A673 (cell line): ENCODE results near the gene ADAM12. TPM values are rescaled to one million over a fixed set of nuclear protein-coding genes. Genes with fewer than 3 reads are reported as not detected.

Experiments
- BruUV-seq: library from RNA; stranded (reverse); fragments of 400-500 nt; replicated peaks from 2 replicates; lab custom pipeline; 2021; lab: Mats Ljungman, UMichigan
- CTCF ChIA-PET: fragments of 300-600 bp; sonication (Branson Sonifier 250); formaldehyde crosslinking; loops from one replicate; lab custom pipeline; 2022; ENCODE audit warnings: antibody characterized with exemption; lab: Charles Lee
- POLR2A ChIA-PET: fragments of 300-600 bp; sonication (Branson Sonifier 250); formaldehyde crosslinking; loops from one replicate; lab custom pipeline; 2022; ENCODE audit warnings: antibody characterized with exemption; ENCODE audit not compliant: low non-redundant PET; lab: Charles Lee
- DNase-seq: peaks from one replicate; pipeline ENCODE4 v3.0.0-alpha.2; 2015; ENCODE audit warnings: low spot score
- H3K27ac ChIP-seq: fragments of 200-600 bp; sonication (generic); 2 replicates; pipeline ENCODE4 v1.5.1; 2016; ENCODE audit warnings: mixed run types, low read depth, mild to moderate bottlenecking, mixed read lengths, antibody characterized with exemption, low read length; ENCODE audit not compliant: poor library complexity, severe bottlenecking
- H3K27me3 ChIP-seq: fragments of 200-600 bp; sonication (generic); replicated peaks from 2 replicates; pipeline ENCODE4 v1.6.1; 2017; ENCODE audit warnings: mixed run types, low read depth, mild to moderate bottlenecking, mixed read lengths, antibody characterized with exemption, low read length; ENCODE audit not compliant: insufficient read depth, poor library complexity
- H3K36me3 ChIP-seq: fragments of 200-600 bp; sonication (generic); 2 replicates; pipeline ENCODE4 v1.6.1; 2016; ENCODE audit warnings: mixed run types, mild to moderate bottlenecking, mixed read lengths, antibody characterized with exemption, low read length; ENCODE audit not compliant: insufficient read depth, poor library complexity, severe bottlenecking
- H3K4me1 ChIP-seq: fragments of 200-600 bp; sonication (generic); 2 replicates; pipeline ENCODE4 v1.6.1; 2017; ENCODE audit warnings: mixed run types, mild to moderate bottlenecking, mixed read lengths, antibody characterized with exemption, low read length; ENCODE audit not compliant: insufficient read depth, poor library complexity, severe bottlenecking
- H3K4me3 ChIP-seq: fragments of 200-600 bp; sonication (generic); 2 replicates; pipeline ENCODE4 v1.5.1; 2016; ENCODE audit warnings: low read depth, mixed run types, mild to moderate bottlenecking, mixed read lengths, low read length; ENCODE audit not compliant: poor library complexity, severe bottlenecking
- H3K9me3 ChIP-seq: fragments of 200-600 bp; sonication (generic); 2 replicates; pipeline ENCODE4 v1.6.1; 2016; ENCODE audit warnings: mixed run types, low read depth, mild to moderate bottlenecking, mixed read lengths, antibody characterized with exemption, low read length; ENCODE audit not compliant: poor library complexity, severe bottlenecking
- EZH2 ChIP-seq: fragments of 200-600 bp; sonication (generic); IDR thresholded peaks from 2 replicates; pipeline ENCODE4 v1.6.1; 2017; ENCODE audit warnings: borderline replicate concordance, low read depth, mild to moderate bottlenecking, mixed read lengths, antibody characterized with exemption, low read length; ENCODE audit not compliant: poor library complexity, severe bottlenecking
- intact Hi-C: fragments of 100-400 bp; cut with micrococcal nuclease; formaldehyde crosslinking; loops from one replicate; pipeline ENCODE4 v1.10.0; 2022; ENCODE audit not compliant: unreplicated experiment
- total RNA-seq: library from RNA; stranded (reverse); gene quantifications from 2 replicates; pipeline ENCODE4 v1.2.3, GENCODE V29; 2021
- TF ChIP-seq, protein P1 (sequence below): fragments of 300-800, 200-600 bp; sonication (generic); conservative IDR thresholded peaks from 2 replicates; pipeline ENCODE4 v1.5.1; 2017; ENCODE audit warnings: low read depth, mild to moderate bottlenecking, antibody characterized with exemption, low read length, moderate library complexity, mixed read lengths

Gene ADAM12
- total RNA-seq, 1 experiment from 2014 or later, result 0.17 TPM

DNA sequence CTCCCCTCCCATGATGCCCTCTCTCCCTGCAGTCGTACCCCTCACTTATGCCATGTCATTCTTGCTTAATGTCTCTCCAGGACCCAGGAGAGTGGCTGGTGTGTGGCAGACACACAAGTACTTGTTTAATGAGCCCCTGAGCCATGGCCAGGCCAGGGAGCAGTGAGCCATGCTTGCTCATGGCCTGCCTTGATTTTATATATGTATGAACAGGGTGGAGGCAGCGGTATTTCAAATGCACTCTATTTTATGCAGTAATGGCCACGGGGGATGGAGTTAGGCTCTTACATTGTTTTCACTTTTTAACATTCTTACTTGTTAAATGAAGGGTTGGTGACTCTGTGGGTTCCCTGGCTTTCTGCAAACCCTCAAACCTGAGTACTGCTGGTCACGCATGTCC lies 347.2 kb downstream of the ADAM12 start:
- DNase-seq, result no peak
- Histone ChIP-seq H3K4me1 (peaks cover 7% of the 10 kb centered on the region), H3K27me3 (no peaks in the 10 kb centered on the region), H3K9me3 (no peaks in the 10 kb centered on the region), H3K27ac (no peak overlapping the region), H3K36me3 (no peaks in the 10 kb centered on the region), H3K4me3 (no peak overlapping the region)
- BruUV-seq, result no TSS peak
- ChIA-PET CTCF (no interaction called here), POLR2A (no interaction called here)
- TF ChIP-seq, protein P1, sequence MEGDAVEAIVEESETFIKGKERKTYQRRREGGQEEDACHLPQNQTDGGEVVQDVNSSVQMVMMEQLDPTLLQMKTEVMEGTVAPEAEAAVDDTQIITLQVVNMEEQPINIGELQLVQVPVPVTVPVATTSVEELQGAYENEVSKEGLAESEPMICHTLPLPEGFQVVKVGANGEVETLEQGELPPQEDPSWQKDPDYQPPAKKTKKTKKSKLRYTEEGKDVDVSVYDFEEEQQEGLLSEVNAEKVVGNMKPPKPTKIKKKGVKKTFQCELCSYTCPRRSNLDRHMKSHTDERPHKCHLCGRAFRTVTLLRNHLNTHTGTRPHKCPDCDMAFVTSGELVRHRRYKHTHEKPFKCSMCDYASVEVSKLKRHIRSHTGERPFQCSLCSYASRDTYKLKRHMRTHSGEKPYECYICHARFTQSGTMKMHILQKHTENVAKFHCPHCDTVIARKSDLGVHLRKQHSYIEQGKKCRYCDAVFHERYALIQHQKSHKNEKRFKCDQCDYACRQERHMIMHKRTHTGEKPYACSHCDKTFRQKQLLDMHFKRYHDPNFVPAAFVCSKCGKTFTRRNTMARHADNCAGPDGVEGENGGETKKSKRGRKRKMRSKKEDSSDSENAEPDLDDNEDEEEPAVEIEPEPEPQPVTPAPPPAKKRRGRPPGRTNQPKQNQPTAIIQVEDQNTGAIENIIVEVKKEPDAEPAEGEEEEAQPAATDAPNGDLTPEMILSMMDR, result no peak
- TF ChIP-seq EZH2, result no peak
- intact Hi-C loops, result no loop called here

DNA sequence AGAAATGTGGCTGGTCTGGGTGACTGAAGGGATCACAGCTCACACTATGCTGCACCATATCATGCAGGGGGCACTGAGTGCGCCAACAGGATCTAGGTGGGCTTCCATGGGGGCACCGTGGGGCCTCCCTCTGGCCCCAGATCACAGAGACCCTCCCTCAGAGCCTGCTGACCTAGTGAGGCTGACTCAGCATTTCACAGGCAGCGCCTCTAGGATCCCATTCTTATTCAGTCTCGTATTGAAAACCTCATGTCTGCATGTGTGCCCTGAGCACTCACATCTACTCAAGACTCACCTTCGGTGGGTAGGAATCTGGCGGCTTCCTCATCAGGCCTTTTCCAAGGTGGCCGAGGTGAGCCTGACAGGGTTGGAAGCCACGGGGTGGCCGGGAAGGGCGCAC lies 350.3 kb downstream of the ADAM12 start:
- CTCF ChIA-PET, result no interaction called here
- no peak for DNase-seq
- intact Hi-C loops, result no loop called here
- peaks cover 7% of the 10 kb centered on the region for H3K9me3 ChIP-seq
- no peaks in the 10 kb centered on the region for H3K4me1 ChIP-seq
- H3K27ac ChIP-seq, result no peak overlapping the region
- BruUV-seq, result no TSS peak
- TF ChIP-seq, protein P1, result no peak
- TF ChIP-seq EZH2, result no peak
- H3K36me3 ChIP-seq, result no peaks in the 10 kb centered on the region
- H3K4me3 ChIP-seq, result no peak overlapping the region
- H3K27me3 ChIP-seq, result no peaks in the 10 kb centered on the region
- POLR2A ChIA-PET, result no interaction called here

DNA sequence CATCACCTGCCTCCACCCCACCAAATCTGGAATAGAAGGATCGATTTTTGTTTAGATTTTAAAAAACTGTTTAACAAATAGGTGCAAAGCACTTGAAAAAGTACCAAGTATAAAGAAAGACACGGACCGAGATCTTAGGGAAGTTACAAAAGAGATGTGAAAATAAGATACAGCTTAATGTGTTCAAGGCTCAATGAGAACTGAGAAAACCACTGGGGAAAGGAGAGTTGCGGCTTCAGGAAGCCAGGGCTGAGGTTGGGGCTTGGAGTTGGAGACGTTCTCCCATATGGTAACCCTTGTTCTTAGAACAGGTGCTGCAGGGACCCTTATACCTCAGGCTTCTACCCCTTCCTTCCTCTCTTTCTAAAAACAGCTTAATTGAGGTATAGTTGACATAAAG lies 351.8 kb downstream of the ADAM12 start:
- no peak for DNase-seq
- TF ChIP-seq, protein P1, result no peak
- no peak for TF ChIP-seq EZH2
- Histone ChIP-seq H3K4me1 (no peaks in the 10 kb centered on the region), H3K27ac (no peak overlapping the region), H3K27me3 (no peaks in the 10 kb centered on the region), H3K4me3 (no peak overlapping the region), H3K9me3 (peaks cover 7% of the 10 kb centered on the region), H3K36me3 (no peaks in the 10 kb centered on the region)
- no TSS peak for BruUV-seq
- ChIA-PET CTCF (no interaction called here), POLR2A (no interaction called here)
- intact Hi-C loops, result no loop called here
